ENCODE results near the gene MAG. TPM values are rescaled to one million over a fixed set of nuclear protein-coding genes. Genes with fewer than 3 reads are reported as not detected.
A peak's percentile ranks its signal among the peaks of the same experiment; 100 is the strongest.

The MAG gene
- total RNA-seq, 1 donor = not detected

DNA sequence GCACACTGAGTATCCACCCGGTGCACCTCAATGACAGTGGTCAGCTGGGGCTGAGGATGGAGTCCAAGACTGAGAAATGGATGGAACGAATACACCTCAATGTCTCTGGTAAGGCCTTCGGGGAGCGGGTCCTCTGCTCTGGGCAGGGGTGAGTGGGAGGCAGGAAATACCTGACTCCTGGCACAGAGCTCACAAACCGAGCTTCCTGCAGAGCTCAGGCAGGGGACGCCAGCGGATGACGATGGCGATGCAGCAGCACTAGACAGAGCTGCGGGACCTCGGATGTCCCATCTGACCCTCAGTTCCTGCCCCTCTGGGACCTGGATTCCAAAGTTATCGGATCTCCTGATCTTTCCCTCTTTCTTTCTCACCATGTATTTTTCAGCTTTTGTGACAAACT lies 40.9 kb downstream of the MAG start:
- H2AFZ ChIP-seq (ENCODE audit: low read length) = no peak overlapping the region
- TF ChIP-seq, protein P1, sequence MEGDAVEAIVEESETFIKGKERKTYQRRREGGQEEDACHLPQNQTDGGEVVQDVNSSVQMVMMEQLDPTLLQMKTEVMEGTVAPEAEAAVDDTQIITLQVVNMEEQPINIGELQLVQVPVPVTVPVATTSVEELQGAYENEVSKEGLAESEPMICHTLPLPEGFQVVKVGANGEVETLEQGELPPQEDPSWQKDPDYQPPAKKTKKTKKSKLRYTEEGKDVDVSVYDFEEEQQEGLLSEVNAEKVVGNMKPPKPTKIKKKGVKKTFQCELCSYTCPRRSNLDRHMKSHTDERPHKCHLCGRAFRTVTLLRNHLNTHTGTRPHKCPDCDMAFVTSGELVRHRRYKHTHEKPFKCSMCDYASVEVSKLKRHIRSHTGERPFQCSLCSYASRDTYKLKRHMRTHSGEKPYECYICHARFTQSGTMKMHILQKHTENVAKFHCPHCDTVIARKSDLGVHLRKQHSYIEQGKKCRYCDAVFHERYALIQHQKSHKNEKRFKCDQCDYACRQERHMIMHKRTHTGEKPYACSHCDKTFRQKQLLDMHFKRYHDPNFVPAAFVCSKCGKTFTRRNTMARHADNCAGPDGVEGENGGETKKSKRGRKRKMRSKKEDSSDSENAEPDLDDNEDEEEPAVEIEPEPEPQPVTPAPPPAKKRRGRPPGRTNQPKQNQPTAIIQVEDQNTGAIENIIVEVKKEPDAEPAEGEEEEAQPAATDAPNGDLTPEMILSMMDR (IDR thresholded peaks at IDR 0.05; ENCODE audit: extremely low read depth, low read depth, low read length) = no peak
- H3K27me3 ChIP-seq (ENCODE audit: insufficient read depth, low read length) = peaks cover 20% of the 10 kb centered on the region
- H3K27ac ChIP-seq (ENCODE audit: low read depth, low read length) = no peak overlapping the region
- H3K4me3 ChIP-seq (ENCODE audit: insufficient read depth, low read length) = no peak overlapping the region
- H3K79me2 ChIP-seq (ENCODE audit: insufficient read depth, low read length) = no peaks in the 10 kb centered on the region
- H3K36me3 ChIP-seq (ENCODE audit: insufficient read depth, low read length) = no peaks in the 10 kb centered on the region
- no peaks in the 10 kb centered on the region for H4K20me1 ChIP-seq (ENCODE audit: insufficient read depth, low read length)
- no peaks in the 10 kb centered on the region for H3K4me1 ChIP-seq (ENCODE audit: insufficient read depth, low read length)
- no peak overlapping the region for H3K4me2 ChIP-seq (ENCODE audit: insufficient read depth, low read length)
- H3K9me3 ChIP-seq (ENCODE audit: low read depth, low read length) = no peaks in the 10 kb centered on the region
- DNase-seq (ENCODE audit: insufficient read length, low spot score, missing footprints) = peak; percentile 27

DNA sequence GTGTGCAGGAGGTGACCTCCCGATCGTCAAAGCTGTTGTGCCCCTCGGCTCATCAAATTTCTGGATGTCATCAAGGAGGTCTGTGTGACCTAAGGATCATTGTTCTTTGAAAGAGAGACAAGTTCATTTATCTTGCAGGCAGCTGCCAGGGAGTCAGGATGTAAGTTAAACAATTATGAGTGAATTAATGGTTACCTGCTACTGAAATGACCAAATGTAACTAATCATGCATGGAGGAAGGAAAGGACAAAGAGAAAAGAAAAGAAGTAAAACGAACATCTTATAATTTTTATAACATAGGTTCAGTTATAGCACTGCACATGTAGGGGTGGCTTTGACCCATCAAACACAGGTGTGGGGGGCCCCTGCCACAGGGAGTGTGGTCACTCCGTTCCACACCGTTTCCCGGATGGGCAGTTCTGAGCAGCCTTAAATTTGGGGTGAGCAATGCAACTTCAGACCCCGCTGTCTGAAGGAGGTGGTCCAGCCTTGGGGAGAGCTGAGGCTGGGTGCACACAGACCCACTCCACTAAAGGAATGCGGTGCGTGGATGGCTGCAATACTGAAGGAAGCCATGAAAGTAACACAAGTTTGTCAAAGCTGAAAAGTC lies 42.3 kb downstream of the MAG start:
- Histone ChIP-seq H3K27me3 (ENCODE audit: insufficient read depth, low read length) (peaks cover 18% of the 10 kb centered on the region), H3K36me3 (ENCODE audit: insufficient read depth, low read length) (no peaks in the 10 kb centered on the region), H3K9me3 (ENCODE audit: low read depth, low read length) (no peaks in the 10 kb centered on the region), H2AFZ (ENCODE audit: low read length) (no peak overlapping the region), H3K4me1 (ENCODE audit: insufficient read depth, low read length) (no peaks in the 10 kb centered on the region), H3K27ac (ENCODE audit: low read depth, low read length) (no peak overlapping the region), H3K4me3 (ENCODE audit: insufficient read depth, low read length) (no peak overlapping the region), H3K4me2 (ENCODE audit: insufficient read depth, low read length) (no peak overlapping the region), H3K79me2 (ENCODE audit: insufficient read depth, low read length) (no peaks in the 10 kb centered on the region), H4K20me1 (ENCODE audit: insufficient read depth, low read length) (no peaks in the 10 kb centered on the region)
- DNase-seq (ENCODE audit: insufficient read length, low spot score, missing footprints) = no peak
- TF ChIP-seq, protein P1 (IDR thresholded peaks at IDR 0.05; ENCODE audit: extremely low read depth, low read depth, low read length) = no peak

- no peak overlapping the region for H3K4me3 ChIP-seq (ENCODE audit: insufficient read depth, low read length)
- no peaks in the 10 kb centered on the region for H4K20me1 ChIP-seq (ENCODE audit: insufficient read depth, low read length)
- no peak overlapping the region for H2AFZ ChIP-seq (ENCODE audit: low read length)
- no peaks in the 10 kb centered on the region for H3K4me1 ChIP-seq (ENCODE audit: insufficient read depth, low read length)
- H3K27ac ChIP-seq (ENCODE audit: low read depth, low read length) = no peak overlapping the region
- DNase-seq (ENCODE audit: insufficient read length, low spot score, missing footprints) = peak; percentile 61
- H3K9me3 ChIP-seq (ENCODE audit: low read depth, low read length) = no peaks in the 10 kb centered on the region
- no peaks in the 10 kb centered on the region for H3K79me2 ChIP-seq (ENCODE audit: insufficient read depth, low read length)
- no peak overlapping the region for H3K4me2 ChIP-seq (ENCODE audit: insufficient read depth, low read length)
- H3K27me3 ChIP-seq (ENCODE audit: insufficient read depth, low read length) = peaks cover 17% of the 10 kb centered on the region
- TF ChIP-seq, protein P1 (IDR thresholded peaks at IDR 0.05; ENCODE audit: extremely low read depth, low read depth, low read length) = no peak
- H3K36me3 ChIP-seq (ENCODE audit: insufficient read depth, low read length) = no peaks in the 10 kb centered on the region
Measured at GRCh38 chr19:35336166-35336955, 44.4 kb downstream of the MAG start.

All from osteoblast (primary cell).